ENCODE results near the gene PRICKLE4.
"Not testable (repeated sequence)": the region's sequence is repeated elsewhere in the genome, so short reads cannot be mapped to it uniquely, and the experiment has no call there.

The PRICKLE4 gene

GRCh38 chr6:41747256-41748101 lies 33.1 kb upstream of the PRICKLE4 start, which contains the start of gene PGC:
TSS of gene PGC (minus strand) at chr6:41747397. CDS start at chr6:41747334, 63 bp downstream.
- no peak for DNase-seq

- DNase-seq: no peak
These were observed 32.5 kb upstream of the PRICKLE4 start for GRCh38 chr6:41748102-41748477.

GRCh38 chr6:41748542-41748941 lies 32.0 kb upstream of the PRICKLE4 start:
- DNase-seq: no peak

- no peak for DNase-seq
These were observed 30.2 kb upstream of the PRICKLE4 start for GRCh38 chr6:41750374-41750773.

GRCh38 chr6:41755895-41756294 lies 24.7 kb upstream of the PRICKLE4 start:
- DNase-seq: no peak

GRCh38 chr6:41756354-41756753 lies 24.2 kb upstream of the PRICKLE4 start:
- DNase-seq: no peak

- DNase-seq: no peak
These were observed 23.3 kb upstream of the PRICKLE4 start for GRCh38 chr6:41757271-41757670.

- DNase-seq: no peak
These were observed 22.5 kb upstream of the PRICKLE4 start for GRCh38 chr6:41757931-41758640.

GRCh38 chr6:41758641-41759035 lies 21.9 kb upstream of the PRICKLE4 start:
- DNase-seq: no peak

- DNase-seq: no peak
These were observed 21.3 kb upstream of the PRICKLE4 start for GRCh38 chr6:41759106-41759904.

- DNase-seq: no peak
These were observed 20.5 kb upstream of the PRICKLE4 start for GRCh38 chr6:41759905-41760579.

- DNase-seq: no peak
These were observed 17.1 kb upstream of the PRICKLE4 start for GRCh38 chr6:41763470-41763869.

- DNase-seq: not testable (repeated sequence)
These were observed 14.4 kb upstream of the PRICKLE4 start for GRCh38 chr6:41766043-41766664.

GRCh38 chr6:41767112-41767833 lies 13.3 kb upstream of the PRICKLE4 start:
- no peak for DNase-seq

GRCh38 chr6:41768545-41769308 lies 11.9 kb upstream of the PRICKLE4 start:
- DNase-seq: no peak

GRCh38 chr6:41769376-41769775 lies 11.2 kb upstream of the PRICKLE4 start:
- no peak for DNase-seq

GRCh38 chr6:41770381-41771057 lies 10.1 kb upstream of the PRICKLE4 start:
- no peak for DNase-seq

GRCh38 chr6:41771058-41771983 lies 9.3 kb upstream of the PRICKLE4 start:
- DNase-seq: no peak

- no peak for DNase-seq
These were observed 5.7 kb upstream of the PRICKLE4 start for GRCh38 chr6:41774841-41775240.
